NCI-H128 (cell line): ENCODE measurements around the gene KCTD6.

Source experiments
- DNase-seq: peaks from one replicate; lab custom pipeline; 2025; ENCODE audit not compliant: unreplicated experiment; lab: John Stamatoyannopoulos, UW

Gene KCTD6

DNA sequence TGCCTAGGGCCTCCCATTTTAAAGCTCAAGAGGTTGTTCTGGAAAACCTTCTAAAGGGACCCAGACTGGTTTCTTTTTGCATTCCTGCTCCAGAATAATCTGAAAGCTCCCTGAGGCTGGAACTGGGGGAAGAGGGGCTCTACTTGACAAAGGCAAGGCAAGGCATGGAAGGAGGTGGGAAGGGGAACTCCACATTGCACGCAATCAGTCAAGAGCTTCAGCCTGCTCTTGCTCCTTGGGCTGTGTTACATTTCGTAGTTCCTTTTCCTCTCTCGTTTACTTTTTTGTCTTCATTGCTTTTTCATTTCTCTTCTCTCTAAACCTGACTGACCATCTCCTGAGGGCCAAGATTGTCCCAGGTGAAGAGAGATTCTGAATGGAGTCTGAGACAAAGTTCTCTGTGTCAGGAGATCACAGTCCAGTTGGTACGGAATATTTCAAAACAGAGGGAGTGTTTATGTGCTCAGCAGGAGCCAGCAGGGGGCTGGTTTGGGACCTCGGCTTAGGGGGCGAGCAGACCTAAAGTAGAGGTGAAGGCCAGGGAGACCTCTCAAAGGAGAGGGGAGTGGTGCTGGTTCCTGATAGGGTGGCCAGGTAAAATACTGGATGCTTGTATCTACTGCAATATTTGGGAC lies 6.0 kb upstream of the KCTD6 start:
- DNase-seq: no peak

GRCh38 chr3:58487140-58487886 lies 4.6 kb upstream of the KCTD6 start:
- no peak for DNase-seq

DNA sequence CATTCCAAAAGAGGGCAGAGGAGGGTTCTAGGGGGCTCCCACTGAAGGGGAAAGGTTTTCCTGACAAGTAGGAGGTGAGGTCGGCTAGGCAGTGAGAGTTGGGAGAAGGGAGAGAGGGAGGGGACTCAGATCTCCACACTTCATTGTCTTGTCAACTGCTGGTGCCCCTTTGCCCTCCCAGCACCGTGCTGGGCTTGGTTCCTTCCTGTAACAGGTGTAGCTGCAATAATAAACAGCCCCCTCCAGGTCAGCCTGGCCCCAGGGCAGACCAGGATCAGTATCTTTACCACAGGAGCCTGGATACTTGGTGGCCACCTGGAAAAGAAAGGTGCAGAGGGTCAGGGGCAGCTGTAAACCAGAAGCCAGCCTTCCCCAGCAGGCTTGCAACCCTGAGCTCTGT lies 2.9 kb upstream of the KCTD6 start:
- DNase-seq: no peak

- DNase-seq: no peak
Measured at GRCh38 chr3:58490860-58491501, 915 bp upstream of the KCTD6 start.

DNA sequence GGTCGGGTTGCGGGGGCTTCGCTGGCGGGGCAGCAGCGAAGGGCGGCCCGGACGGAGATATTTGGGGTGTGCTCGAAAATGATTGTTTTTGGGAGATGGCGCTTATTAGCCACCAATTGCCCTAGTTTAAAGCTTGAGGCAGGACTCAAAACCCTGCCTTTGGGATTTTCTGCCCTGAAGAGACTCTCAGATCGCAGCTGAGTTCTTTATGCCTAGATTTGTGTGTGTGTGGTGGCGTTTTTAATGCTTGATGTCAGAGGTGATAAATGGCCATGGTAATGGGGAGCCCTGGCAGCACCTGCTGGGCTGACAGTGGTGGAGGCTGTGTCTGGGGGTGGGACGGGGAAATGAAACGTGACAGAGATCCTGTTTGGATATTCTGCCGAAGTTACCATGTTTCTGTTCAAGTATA lies 604 bp downstream of the KCTD6 start:
- DNase-seq: no peak

DNA sequence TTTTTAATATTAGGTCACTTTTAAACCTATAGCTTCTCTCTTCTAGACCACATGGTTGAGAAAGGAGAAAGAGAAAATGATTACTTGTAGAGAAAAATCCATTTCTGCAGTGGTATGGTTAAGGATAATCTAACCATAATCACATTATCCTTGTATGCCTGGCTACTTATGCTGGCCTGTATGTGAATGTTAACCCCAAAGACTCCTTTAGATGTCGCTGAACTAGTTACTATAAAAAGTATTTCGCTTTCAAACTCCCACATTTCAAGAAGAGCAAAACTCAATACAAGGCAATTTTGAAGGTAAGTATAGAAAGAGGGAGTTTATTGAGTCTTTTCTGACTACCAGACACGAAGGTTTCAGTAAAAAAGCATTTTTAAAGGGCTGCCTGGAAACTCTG lies 2.2 kb downstream of the KCTD6 start:
- DNase-seq: no peak

- no peak for DNase-seq
Measured at GRCh38 chr3:58495101-58495500, 3.2 kb downstream of the KCTD6 start.

GRCh38 chr3:58496206-58496857 lies 4.4 kb downstream of the KCTD6 start:
- no peak for DNase-seq

- no peak for DNase-seq
Measured at GRCh38 chr3:58497097-58497496, 5.2 kb downstream of the KCTD6 start.

- DNase-seq: no peak
Measured at GRCh38 chr3:58502872-58503271, 11.0 kb downstream of the KCTD6 start.

GRCh38 chr3:58507356-58508078 lies 15.6 kb downstream of the KCTD6 start:
- no peak for DNase-seq

- DNase-seq: no peak
Measured at GRCh38 chr3:58508437-58508836, 16.5 kb downstream of the KCTD6 start.

GRCh38 chr3:58514405-58514804 lies 22.5 kb downstream of the KCTD6 start:
- DNase-seq: no peak

DNA sequence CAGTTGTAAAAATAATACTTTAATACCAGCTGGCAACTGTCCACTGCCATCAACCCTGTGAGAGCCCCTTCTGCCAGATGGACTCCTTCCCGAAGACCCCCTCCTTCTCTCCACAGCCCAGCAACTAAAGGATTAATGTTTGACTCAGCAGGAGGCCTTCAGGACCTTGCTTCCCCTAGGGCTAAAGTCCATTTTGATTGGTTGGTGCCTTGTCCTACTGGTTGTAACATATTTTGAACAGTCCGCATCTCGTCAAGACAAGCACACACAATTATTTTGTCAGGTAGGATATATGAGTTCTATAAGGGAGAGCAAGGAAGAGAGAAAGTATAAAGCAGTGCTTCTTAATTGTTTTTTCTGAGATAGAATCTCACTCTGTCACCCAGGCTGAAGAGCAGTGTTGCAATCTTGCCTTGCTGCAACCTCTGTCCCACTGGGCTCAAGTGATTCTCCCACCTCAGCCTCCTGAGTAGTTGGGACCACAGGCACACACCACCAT lies 26.4 kb downstream of the KCTD6 start:
- no peak for DNase-seq

GRCh38 chr3:58519668-58520402 lies 27.9 kb downstream of the KCTD6 start:
- DNase-seq: no peak

GRCh38 chr3:58520403-58521335 lies 28.8 kb downstream of the KCTD6 start:
- DNase-seq: no peak

- DNase-seq: no peak
Measured at GRCh38 chr3:58521336-58521670, 29.4 kb downstream of the KCTD6 start.

GRCh38 chr3:58521917-58522631 lies 30.2 kb downstream of the KCTD6 start:
- no peak for DNase-seq
